GM12864 (cell line): ENCODE data around the gene GPER1.
"Not testable (repeated sequence)": the region's sequence is repeated elsewhere in the genome, so short reads cannot be mapped to it uniquely, and the experiment has no call there.

Source experiments
- DNase-seq: peaks from one replicate; pipeline ENCODE4 v3.0.0-alpha.2; 2011; ENCODE audit warnings: low read depth
- H3K4me3 ChIP-seq: 2 replicates; pipeline ENCODE4 v1.5.1; 2011; ENCODE audit warnings: mild to moderate bottlenecking, low read depth, low read length, control low read depth
- CTCF ChIP-seq: IDR thresholded peaks from 2 replicates; pipeline ENCODE4 v1.5.1; 2011; ENCODE audit warnings: low read depth, mild to moderate bottlenecking, moderate library complexity, low read length, control low read depth, inconsistent platforms; ENCODE audit errors: missing control alignments

Gene GPER1

DNA sequence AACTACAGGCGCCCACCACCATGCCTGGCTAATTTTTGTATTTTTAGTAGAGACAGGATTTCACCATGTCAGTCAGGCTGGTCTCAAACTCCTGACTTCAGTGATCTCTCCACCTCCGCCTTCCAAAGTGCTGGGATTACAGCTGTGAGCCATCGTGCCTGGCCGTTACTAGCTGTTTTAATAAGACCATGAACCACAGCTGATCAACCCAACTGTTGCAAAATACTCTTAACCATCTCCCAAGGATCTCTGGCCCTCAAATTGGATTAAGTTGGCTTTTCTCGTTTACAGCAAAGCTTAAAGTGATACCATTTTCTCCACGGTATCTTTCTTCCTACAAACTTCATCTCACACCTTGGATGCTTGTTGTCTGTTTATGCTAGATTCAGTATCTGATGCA, 53.7 kb downstream of the GPER1 start:
- no peak overlapping the region for H3K4me3 ChIP-seq
- no peak for DNase-seq
- TF ChIP-seq CTCF = no peak

- no peak for DNase-seq
- no peak for TF ChIP-seq CTCF
- no peak overlapping the region for H3K4me3 ChIP-seq
Observed at GRCh38 chr7:1142051-1142635, 54.2 kb downstream of the GPER1 start.

- not testable (repeated sequence) for DNase-seq, H3K4me3 ChIP-seq
Observed at GRCh38 chr7:1143031-1143430, 55.1 kb downstream of the GPER1 start.
